CD4-positive, CD25-positive, alpha-beta regulatory T cell (primary cell): ENCODE data around the gene ARMS2. TPM values are rescaled to one million over a fixed set of nuclear protein-coding genes. Genes with fewer than 3 reads are reported as not detected.

Source experiments
- ATAC-seq, 2 donors: fragments of 150-1000 bp; cut with Tn5 transposase; one replicate each; pipeline ENCODE4 v1.10.0; 2021; ENCODE audit warnings: low read depth in 2 of 2, moderate number of reproducible peaks in 2 of 2, moderate library complexity in 1 of 2
- DNase-seq, 3 donors: peaks; one replicate each; pipeline versions ENCODE4 v3.0.0 to v3.0.0-alpha.2; 2012 to 2022; ENCODE audit warnings: mixed read lengths in 1 of 3
- H3K27ac ChIP-seq: one replicate; pipeline ENCODE4 v1.7.0; 2013; ENCODE audit warnings: mild to moderate bottlenecking, low read length; ENCODE audit not compliant: insufficient read depth, poor library complexity, severe bottlenecking
- H3K27me3 ChIP-seq: one replicate; pipeline ENCODE4 v1.7.0; 2013; ENCODE audit warnings: low read length; ENCODE audit not compliant: control insufficient read depth, insufficient read depth
- H3K36me3 ChIP-seq: one replicate; pipeline ENCODE4 v1.7.0; 2013; ENCODE audit warnings: mild to moderate bottlenecking, low read length, moderate library complexity; ENCODE audit not compliant: control insufficient read depth, insufficient read depth
- H3K4me1 ChIP-seq: 2 replicates; pipeline ENCODE4 v1.7.0; 2013; ENCODE audit warnings: mild to moderate bottlenecking, low read length; ENCODE audit not compliant: insufficient read depth, control insufficient read depth, poor library complexity, severe bottlenecking
- H3K4me3 ChIP-seq: one replicate; pipeline ENCODE4 v1.7.0; 2013; ENCODE audit warnings: low read depth, mild to moderate bottlenecking, low read length, moderate library complexity
- H3K9me3 ChIP-seq, 2 experiments: 1 replicate in 1 of 2; 2 replicates in 1 of 2; pipeline ENCODE4 v1.7.0; 2013; ENCODE audit warnings: low read length in 2 of 2, mild to moderate bottlenecking in 1 of 2, moderate library complexity in 1 of 2; ENCODE audit not compliant: control insufficient read depth in 2 of 2
- H3K27ac Mint-ChIP-seq, 3 donors: one replicate each; pipeline ENCODE4 v1.8.0; 2020 to 2022; ENCODE audit warnings: mild to moderate bottlenecking in 3 of 3, mixed read lengths in 3 of 3, moderate library complexity in 2 of 3
- H3K27me3 Mint-ChIP-seq: one replicate; pipeline ENCODE4 v1.8.0; 2022; ENCODE audit warnings: mild to moderate bottlenecking, mixed read lengths
- H3K36me3 Mint-ChIP-seq: one replicate; pipeline ENCODE4 v1.8.0; 2020; ENCODE audit warnings: mixed read lengths
- H3K4me1 Mint-ChIP-seq, 4 donors: one replicate each; pipeline ENCODE4 v1.8.0; 2020 to 2022; ENCODE audit warnings: mixed read lengths in 4 of 4, mild to moderate bottlenecking in 1 of 4
- H3K4me3 Mint-ChIP-seq, 4 donors: one replicate each; pipeline ENCODE4 v1.8.0; 2020 to 2022; ENCODE audit warnings: mild to moderate bottlenecking in 4 of 4, mixed read lengths in 4 of 4, moderate library complexity in 3 of 4
- H3K9me3 Mint-ChIP-seq, 7 donors: one replicate each; pipeline ENCODE4 v1.8.0; 2020 to 2022; ENCODE audit warnings: mixed read lengths in 7 of 7, mild to moderate bottlenecking in 3 of 7, moderate library complexity in 2 of 7
- polyA plus RNA-seq, 4 donors: library from polyadenylated mRNA; unstranded; fragments of 300-500 nt; fragmentation: Illumina TruSeq; gene quantifications; one replicate each; pipeline ENCODE4 v1.2.3, GENCODE V29; 2021
- total RNA-seq: library from RNA; stranded (reverse); gene quantifications from one replicate; pipeline ENCODE4 v1.2.3, GENCODE V29; 2022

ARMS2 gene
- total and polyA plus RNA-seq, 5 donors from 2014 or later, result not detected

DNA sequence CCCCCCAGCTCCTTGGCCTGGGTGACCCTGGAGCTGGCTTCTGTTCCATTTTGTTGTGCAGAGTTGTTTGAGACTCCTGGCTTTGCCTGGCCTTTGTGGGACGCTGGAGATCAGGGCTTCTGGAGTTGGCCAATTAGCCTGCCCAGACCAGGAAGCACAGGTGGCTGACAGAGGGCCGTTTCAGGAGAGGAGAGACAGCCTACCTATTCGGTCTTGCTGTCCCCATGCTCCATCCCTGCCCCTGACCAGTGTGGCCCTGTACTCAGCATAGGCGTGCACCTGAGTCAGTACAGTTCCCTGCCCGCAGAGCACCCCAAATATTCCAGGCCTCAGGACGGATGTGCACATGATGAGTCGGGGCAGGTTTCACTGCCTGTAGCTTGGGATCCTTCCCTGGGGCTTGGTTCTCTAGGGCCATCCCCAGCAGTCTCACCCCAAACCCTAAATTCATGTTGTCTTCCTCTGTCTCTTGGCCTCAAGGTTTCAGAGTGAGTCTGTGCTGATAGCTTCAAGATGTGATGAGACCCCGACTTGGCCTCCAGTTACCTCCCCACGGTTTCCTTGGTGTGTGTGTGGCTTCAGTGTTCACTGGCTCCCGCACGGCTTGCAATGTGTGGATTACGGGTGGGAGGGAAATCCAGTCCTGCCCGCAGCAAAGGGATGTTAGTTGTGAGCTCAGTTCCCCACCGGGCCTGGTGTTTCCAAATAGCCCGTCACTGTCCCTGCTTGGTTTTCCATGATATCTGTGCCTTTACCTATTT, 51.6 kb downstream of the ARMS2 start:
- H3K4me3 ChIP-seq, result no peak overlapping the region
- no peak overlapping the region for H3K27ac ChIP-seq
- no peaks in the 10 kb centered on the region for H3K4me1 ChIP-seq
- H3K36me3 ChIP-seq, result no peaks in the 10 kb centered on the region
- Mint-ChIP-seq H3K4me3 (no peak overlapping the region), H3K27me3 (peaks cover 11% of the 10 kb centered on the region), H3K9me3 (no peaks in the 10 kb centered on the region), H3K4me1 (peaks cover 0 to 13% (median 0%) of the 10 kb centered on the region in 4 donors), H3K27ac (peak overlapping the region in 1 of 3 donors; percentile 42), H3K36me3 (no peaks in the 10 kb centered on the region)
- H3K9me3 ChIP-seq, result no peaks in the 10 kb centered on the region
- DNase-seq (no peak), ATAC-seq (no peak)
- H3K27me3 ChIP-seq, result no peaks in the 10 kb centered on the region

Other genes starting within 250 kb of the ARMS2 start
- not detected for gene BTBD16, start 183.4 kb upstream of the ARMS2 start, total RNA-seq
- gene BTBD16, start 183.4 kb upstream of the ARMS2 start, polyA plus RNA-seq, result under 1 TPM in 2 of 4 donors, not detected in 2; 0.12 to 0.15 TPM
- gene PLEKHA1, start 79.9 kb upstream of the ARMS2 start, total RNA-seq, result 35.9 TPM
- gene PLEKHA1, start 79.9 kb upstream of the ARMS2 start, polyA plus RNA-seq, result 100 to 1,000 TPM in 2 of 4 donors, 10 to 100 TPM in 2; 77.4 to 112 (median 95.5) TPM
- not detected for gene HTRA1, start 6.9 kb downstream of the ARMS2 start, total RNA-seq
- gene HTRA1, start 6.9 kb downstream of the ARMS2 start, polyA plus RNA-seq, result not detected
- gene DMBT1, start 106.1 kb downstream of the ARMS2 start, total RNA-seq, result not detected
- gene DMBT1, start 106.1 kb downstream of the ARMS2 start, polyA plus RNA-seq, result not detected
- not detected for gene C10orf120, start 245.2 kb downstream of the ARMS2 start, total RNA-seq
- gene C10orf120, start 245.2 kb downstream of the ARMS2 start, polyA plus RNA-seq, result not detected